Measurements from ENCODE around the gene CKLF.

Gene CKLF

GRCh38 chr16:66517586-66518263, 34.7 kb upstream of the CKLF start:
- no peak for DNase-seq (ENCODE audit: low read depth in 2 of 2)

DNA sequence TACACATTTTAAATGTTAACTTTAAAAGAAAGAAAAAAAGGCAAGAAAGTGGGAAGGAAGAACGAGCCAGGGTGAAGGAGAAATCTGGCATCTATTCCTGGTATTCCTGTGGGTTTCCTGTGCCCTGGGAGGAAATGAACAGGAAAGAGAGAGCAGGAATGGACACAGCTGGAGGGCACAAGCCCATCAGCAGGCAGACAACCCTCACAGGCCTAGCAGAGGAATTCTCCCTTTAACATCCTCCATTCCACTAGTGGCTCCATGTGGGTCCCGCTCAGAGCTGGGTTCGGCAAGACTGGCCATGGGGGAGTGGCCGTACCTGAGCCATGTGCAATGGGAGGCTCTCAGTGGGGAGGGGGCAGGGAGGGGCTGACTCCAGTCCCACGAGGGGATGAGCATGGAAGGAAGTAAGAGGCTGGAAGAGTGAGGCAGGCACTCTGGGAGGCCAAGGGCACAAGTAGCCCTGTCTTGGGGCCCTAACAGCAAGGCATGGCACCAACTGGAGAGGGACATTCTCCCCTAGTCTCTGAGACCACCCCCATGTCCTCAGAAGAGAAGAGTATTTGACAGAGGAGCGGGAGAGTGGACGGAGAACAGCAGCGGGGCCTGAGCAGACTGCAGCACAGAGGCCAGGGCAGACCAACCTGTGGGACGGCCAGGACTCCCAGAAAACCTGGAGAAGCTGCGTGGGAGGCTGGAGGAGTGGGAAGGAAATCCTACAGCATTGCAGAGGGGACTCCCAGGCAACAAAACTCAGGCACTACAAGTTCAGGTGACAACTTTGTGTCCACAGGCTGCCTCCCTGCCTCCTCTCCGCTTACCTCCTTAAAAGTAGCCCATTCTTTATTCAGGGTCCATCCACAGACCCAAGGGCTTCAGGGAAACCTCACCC, 32.6 kb upstream of the CKLF start:
- DNase-seq (ENCODE audit: low read depth in 2 of 2): no peak

DNA sequence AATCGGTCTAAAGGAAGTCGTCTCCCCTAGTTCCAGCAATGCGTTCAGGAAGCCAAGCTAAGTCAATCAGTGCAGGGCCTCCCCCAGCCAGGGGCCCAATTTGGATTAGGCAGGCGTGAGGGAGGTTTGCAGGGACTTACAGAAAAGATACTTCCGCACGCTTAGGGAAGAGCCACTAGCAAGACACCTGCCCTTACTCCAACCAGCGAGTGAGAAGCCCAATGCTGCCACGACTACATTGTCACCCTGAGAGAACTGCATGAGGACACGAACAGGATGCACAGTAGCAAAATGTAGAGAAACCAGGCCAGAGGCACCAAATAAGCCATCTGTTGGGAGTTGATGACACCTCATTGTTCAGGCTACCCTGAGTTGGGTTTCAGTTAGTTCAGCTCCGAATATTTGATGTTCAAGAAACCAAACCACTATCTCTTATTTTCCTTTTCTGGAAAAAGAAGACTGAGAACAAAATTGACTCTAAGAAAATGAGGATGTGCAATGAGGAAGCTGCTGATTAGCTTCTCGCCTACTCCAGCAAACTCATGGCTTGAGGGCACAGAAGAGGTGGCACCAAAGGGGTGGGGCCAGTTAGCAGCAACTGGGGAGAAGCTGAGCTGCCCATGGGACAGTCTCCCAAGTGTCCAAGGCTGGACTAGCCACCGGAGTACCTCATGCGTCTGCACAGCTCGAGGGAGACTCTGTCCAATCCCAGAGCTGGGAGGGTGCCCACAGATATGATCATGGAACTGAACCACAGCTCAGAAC, 31.8 kb upstream of the CKLF start:
- no peak for DNase-seq (ENCODE audit: low read depth in 2 of 2)

GRCh38 chr16:66521252-66521713, 31.1 kb upstream of the CKLF start:
- no peak for DNase-seq (ENCODE audit: low read depth in 2 of 2)

- peak; percentile 92 to 95 for DNase-seq (ENCODE audit: low read depth in 2 of 2)
These were observed 30.2 kb upstream of the CKLF start for GRCh38 chr16:66521951-66522771.

- DNase-seq (ENCODE audit: low read depth in 2 of 2): no peak
These were observed 29.4 kb upstream of the CKLF start for GRCh38 chr16:66522816-66523590.

- peak in 1 of 2 donors; percentile 12 for DNase-seq (ENCODE audit: low read depth in 2 of 2)
These were observed 28.5 kb upstream of the CKLF start for GRCh38 chr16:66523861-66524354.

DNA sequence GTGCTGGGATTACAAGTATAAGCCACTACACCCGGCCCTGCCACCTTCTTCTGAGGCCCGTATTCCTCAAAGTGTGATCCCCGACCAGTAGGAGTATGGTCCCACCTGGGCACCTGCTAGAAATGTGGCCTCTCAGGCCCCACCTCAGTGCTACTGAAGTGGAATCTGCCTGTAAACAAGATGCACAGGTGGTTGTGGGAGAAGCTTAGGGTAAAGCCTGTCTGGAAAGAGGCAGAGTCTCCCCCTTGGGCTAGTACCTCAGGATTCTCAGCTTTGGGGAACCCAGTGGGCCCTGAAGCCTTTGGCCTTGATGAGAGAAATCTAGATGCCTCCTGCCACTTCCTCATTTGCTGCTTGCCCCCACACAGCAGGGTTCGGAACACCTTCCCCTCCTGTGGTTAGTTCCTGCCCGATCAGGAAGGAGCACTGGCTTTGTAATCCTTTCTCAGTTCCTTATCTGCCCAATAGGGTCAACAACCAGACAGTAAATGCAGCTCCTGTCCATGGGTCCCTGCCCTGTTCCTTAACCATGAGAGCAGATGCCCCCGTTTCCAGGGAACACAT, 27.7 kb upstream of the CKLF start:
- no peak for DNase-seq (ENCODE audit: low read depth in 2 of 2)

DNA sequence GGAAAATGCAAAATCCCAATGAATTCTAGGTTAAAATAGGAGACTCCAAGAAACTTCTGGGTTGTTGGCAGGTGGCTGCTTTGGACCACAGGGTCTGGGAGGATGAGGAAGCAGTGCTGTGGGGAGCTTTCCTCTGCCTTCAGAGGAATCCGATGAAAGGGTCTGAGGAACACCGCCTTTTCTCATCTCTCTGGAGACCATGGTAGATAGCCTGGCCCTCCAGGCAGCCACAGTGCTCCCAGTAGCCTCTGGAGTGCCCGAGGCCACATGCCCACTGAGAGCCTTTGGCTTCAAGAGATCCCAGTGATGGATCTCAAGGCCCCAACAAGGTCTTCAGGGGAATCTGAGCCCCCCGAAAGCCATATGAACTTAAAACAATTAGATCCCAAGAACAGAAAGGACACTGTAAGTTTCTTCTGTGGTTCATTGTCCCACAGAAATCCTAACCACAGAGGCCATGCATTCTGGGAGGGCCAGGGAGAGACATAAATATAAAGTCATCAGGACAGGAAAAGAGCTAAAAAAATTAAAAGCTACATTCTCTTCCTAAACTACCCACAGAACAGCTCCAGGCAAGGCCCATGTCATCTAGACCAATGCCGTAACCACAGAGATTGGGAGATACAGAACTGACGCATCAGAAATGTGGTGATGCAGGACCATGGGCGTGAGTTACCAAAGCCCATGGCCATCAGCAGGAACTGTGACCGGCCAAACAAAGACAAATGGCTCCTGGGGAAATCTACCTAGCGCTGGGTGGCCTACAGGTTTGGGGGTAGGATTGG, 26.8 kb upstream of the CKLF start:
- no peak for DNase-seq (ENCODE audit: low read depth in 2 of 2)

GRCh38 chr16:66528294-66528693, 24.1 kb upstream of the CKLF start:
- no peak for DNase-seq (ENCODE audit: low read depth in 2 of 2)

- no peak for DNase-seq (ENCODE audit: low read depth in 2 of 2)
These were observed 22.9 kb upstream of the CKLF start for GRCh38 chr16:66529475-66529874.

DNA sequence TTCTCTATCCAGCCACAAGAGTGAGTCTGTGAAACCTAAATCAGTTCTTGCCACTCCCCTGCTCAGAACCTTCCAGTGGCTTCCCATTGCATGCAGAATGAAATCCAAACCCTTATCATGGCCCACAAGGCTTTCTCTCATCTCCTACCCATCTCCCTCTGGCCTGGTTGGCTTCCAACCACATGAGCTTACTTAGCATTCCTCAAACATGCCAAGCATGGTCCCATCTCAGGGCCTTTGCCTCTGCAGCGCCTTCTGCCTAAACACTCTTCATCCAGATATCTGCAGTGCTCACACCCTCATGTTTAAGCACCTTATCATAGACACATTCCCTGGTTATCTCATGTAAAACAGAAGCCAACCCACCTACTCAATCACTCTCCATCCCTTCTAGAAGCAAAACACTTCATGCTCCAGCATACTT, 18.0 kb upstream of the CKLF start:
- DNase-seq (ENCODE audit: low read depth in 2 of 2): no peak

DNA sequence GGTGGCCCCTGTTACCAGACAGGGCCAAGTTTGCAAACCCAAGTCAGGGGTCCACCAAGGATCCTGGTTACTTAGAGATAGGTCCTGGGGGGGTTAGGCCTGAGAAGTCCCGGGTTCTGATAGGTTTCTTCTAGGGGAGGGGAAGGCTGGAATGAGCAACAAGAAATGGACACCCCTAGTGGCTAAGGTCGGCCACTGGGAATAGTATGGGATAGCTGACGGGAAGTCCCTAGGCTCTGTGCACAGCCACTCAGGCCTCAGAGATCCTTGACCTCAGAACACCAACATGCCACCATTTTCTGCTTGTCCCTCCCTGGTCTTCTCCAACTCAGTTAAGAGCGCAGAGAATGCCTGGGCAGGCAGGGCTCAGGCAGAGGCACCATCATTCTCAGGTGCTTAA, 15.9 kb upstream of the CKLF start:
- no peak for DNase-seq (ENCODE audit: low read depth in 2 of 2)

- no peak for DNase-seq (ENCODE audit: low read depth in 2 of 2)
These were observed 15.1 kb upstream of the CKLF start for GRCh38 chr16:66537236-66537635.

- no peak for DNase-seq (ENCODE audit: low read depth in 2 of 2)
These were observed 13.5 kb upstream of the CKLF start for GRCh38 chr16:66538910-66539309.

DNA sequence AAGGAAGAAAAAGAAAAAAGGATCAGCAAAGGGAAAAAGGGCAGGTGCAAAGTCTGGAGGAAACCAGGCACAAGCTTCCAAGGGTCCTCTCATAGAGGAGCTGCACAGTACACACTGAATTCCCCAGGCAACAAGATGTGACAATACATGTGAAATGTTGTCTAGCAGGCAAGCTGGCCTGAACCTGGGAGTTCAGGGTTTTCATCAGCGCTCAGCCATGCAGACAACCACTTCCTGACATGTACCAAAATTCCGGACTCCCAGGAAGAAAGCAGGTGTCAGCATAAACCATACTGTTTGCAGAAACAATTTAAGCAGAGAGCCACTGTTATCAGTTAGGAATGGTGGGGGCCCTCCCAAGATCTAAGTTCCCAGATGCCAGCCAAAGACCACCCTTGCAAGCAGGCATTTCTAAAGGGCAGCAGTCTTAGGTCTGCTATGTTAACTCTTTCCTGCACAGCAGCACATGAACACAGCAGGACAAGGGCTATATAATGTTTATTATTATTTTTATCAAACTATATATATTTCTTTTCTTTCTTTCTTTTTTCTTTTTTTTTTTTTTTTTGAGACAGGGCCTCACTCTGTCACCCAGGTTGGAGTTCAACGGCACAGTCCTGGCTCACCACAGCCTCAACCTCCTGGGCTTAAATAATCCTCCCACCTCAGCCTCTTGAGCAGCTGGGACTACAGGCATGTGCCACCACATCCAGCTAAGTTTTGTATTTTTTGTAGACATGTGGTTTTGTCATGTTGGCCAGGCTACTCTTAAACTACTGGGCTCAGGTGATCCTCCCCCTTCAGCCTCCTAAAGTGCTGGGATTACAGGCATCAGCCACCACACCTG, 12.5 kb upstream of the CKLF start:
- no peak for DNase-seq (ENCODE audit: low read depth in 2 of 2)

GRCh38 chr16:66541388-66542355, 10.7 kb upstream of the CKLF start:
- no peak for DNase-seq (ENCODE audit: low read depth in 2 of 2)

Measured in stimulated activated CD8-positive, alpha-beta memory T cell treated with anti-CD3 and anti-CD28 coated beads, Interleukin-7, amount 100 ng/mL, for 4 hours (primary cell).